SW480 (cell line): ENCODE data around the gene OR51A2.
"Not testable (repeated sequence)": the region's sequence is repeated elsewhere in the genome, so short reads cannot be mapped to it uniquely, and the experiment has no call there.

Experiments
- DNase-seq: peaks from one replicate; pipeline ENCODE4 v3.0.0-alpha.2; 2016; ENCODE audit warnings: low spot score

OR51A2 gene, protein sequence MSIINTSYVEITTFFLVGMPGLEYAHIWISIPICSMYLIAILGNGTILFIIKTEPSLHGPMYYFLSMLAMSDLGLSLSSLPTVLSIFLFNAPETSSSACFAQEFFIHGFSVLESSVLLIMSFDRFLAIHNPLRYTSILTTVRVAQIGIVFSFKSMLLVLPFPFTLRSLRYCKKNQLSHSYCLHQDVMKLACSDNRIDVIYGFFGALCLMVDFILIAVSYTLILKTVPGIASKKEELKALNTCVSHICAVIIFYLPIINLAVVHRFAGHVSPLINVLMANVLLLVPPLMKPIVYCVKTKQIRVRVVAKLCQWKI

DNA sequence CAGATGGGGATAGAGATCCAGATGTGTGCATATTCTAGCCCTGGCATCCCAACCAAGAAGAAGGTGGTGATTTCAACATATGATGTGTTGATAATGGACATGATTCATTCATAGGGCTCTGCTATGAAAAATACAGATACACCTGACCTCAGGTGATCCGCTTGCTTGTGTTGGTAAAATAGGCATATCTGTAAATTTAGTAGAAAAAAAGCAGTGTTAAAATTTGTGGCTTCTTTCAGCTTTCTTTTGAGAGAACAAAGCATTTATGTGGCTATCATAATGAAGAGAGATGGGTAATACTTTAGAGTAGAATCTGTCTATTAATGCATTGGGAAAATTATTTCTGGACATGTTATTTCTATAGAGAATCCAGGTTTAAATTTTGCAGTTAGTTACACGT is at the start of gene OR51A2:
Gene OR51A2 (minus strand): TSS at position 101 of the 400 bp plus-strand sequence. CDS start 0 bp downstream, at position 101.
- not testable (repeated sequence) for DNase-seq

DNA sequence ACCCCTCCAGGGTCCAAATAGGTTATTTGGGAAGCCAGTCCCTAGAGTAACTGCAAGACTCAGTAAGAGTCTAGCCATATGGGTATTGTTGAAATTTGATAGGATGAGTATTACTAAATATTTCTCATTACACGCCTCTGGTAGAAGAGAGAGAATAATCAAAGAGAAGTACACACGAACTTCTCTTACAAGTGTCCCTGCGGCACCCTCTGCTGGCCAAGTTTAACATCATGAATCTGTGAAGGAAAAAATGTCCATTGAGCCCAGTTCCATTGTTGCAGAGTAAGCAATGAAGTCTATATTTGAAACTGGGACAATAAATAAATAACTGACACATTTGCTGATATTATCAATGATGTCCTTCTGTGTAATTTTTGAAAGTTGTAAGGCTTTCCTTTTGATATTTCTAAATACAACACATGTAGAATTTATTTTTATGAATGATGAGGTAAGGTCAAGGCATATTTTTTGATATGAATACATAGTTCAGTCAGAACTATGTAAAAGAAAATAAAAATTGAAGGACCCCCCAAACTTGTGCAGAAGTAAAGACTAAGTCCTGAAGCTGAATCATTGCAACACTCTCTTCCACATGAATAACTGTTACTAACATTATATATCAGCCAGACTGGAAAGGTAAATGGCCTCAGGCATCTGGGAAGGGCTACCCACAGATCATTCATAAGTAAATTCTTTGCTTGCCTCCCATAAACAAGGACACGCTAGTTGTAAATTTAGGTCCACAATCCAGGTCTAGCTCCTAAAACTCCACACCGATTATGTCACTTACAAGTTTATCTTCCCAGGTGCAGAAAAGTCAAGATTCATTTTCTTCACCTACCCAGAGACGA is 49.1 kb upstream of the OR51A2 start:
- DNase-seq = peak; percentile 61

DNA sequence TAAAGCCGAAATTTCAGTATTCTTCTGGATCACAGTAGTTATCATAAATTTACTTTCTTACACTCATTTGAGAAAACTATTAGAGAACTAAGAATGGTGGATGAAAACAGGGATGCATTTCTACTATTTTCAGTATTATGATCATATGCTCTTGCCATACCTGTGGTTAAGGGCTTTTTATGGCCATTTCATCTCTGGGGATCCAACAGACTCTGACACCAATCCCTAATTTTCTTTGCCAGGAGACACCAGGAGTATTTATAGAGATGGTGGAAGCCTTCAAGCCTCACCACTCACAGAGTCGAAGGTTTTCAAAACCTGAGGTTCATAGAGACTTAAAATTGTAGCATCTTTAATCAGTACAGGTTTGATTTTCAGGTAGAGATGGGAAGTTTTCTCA is 39.0 kb upstream of the OR51A2 start, which contains the start of gene OR51L1:
Gene OR51L1 (plus strand): TSS at position 301 of the 400 bp plus-strand sequence. CDS start 4,132 bp downstream, outside the sequence.
- no peak for DNase-seq

DNA sequence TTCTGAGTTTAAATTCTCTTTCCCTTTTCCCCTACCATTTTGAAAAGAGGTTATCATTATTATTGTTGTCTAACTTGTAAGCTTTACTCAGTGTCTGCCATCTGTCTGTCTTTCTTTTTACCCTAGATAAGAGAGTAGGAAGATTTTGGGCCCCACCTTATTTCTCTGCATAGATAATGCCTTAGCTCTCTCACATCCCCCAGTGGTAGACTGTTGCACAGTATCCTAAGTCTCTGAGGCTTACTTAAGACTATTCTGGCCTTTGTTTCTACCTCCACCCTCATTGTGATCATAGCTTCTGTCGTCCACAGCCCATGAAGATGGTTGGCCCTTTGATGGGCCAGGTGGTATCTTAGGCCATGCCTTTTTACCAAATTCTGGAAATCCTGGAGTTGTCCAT is 35.5 kb upstream of the OR51A2 start:
- no peak for DNase-seq

DNA sequence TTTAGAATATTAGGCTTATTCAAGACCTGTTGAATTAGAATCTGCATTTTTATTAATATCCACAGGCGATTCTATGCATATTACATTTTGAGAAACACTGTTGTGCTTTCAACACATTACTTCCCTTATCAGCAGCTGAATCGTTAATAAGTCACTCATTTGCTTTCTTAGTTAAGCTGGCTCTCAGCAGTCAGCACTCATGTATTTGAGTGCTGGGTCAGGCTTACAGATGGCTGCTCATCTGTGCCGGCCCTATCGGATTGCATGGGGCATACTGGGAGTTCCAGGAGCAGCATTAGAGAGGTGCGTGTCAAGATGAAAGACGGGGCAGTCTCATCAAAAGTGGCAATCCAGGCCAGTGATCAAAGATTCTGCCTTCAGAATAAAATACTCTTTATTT is 28.3 kb upstream of the OR51A2 start:
- DNase-seq = no peak

DNA sequence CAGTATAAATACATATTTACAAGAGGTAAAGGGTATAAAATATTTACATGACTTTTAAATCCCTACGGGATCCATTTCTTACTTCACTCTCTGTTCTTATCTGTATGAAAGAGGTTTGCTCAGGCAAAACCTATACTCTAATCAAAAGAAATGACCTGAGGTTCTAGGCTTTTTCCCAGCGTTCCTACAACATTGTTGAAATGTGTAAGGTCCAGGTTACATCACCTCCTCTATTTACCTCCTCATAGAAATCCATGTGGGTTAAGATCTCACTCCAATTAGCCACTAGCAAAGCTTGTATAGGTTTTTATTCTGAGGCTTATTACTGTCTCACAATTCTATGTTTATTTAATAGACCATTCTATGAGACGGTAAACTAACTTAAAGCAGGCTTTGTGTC is 27.2 kb upstream of the OR51A2 start:
- DNase-seq = no peak

DNA sequence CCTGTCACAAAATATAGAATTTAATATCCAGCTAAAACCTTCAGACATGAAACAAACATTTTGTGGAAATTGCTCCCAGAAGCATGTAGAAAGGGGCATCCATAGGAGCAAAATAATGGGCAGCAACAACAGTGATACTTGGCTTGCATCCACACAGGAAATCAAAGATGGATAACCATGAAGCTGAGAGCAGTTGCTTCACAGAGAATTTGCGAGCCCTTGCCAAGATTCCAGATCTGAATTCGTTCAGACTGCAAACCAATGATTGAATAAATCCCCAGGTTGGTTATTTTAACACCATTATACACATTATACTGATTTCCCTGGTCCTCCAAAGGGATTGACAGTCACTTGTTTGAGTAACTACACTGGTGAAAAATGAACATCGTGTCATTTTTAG is 23.5 kb upstream of the OR51A2 start:
- no peak for DNase-seq

DNA sequence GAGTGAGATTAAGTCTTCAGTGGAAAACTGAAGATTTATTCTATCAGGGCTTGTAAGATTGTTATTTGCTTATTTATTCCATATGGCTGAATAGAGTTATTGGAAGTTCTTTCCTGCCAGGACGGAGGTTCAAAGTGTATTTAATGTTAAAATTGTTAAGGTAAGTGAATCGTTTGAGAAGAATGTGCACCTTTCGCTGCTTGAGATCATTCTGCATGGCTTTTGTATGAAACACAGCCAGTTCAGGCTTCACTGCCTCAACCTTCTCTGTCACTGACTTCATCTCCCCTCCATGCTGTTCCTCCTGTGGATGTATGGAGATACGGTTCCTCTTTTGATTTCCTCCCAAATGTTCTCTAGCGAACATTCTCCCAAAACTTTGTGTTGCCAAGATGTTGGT is 19.9 kb upstream of the OR51A2 start:
- DNase-seq = no peak

DNA sequence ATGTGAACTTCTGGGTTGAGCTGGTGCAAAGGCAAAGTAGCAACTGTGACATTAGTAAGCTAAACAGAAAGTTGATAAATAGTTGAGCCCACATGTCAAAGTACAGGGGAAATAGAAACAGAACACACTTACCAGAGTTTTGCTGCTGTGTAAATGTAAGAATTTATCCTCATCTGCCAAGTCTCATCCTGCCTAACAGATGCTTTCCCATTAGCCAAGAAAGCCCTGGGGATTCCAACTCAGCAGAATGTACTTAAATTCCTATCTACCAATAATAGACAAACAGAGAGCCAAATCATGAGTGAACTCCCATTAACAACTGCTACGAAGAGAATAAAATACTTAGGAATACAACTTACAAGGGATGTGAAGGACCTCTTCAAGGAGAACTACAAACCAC is 7.3 kb upstream of the OR51A2 start:
- no peak for DNase-seq

DNA sequence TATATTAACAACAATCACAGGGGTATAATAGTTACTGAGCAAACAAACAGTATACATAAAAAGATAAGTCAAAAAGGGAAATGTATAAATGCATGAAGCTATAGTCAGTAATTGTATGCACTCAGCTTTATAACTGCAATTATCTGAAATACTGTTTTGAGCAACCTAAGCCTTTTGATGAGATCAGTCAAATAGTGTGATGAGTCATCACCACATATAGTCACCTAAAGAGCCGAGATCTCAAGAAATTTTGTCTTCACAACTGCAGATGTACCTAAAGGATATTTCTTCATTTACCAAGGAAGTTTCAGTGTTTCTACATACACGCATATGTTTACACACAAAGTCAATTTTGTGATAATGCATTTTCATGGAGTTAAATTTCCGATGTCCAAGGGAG is 5.4 kb upstream of the OR51A2 start:
- DNase-seq = no peak

DNA sequence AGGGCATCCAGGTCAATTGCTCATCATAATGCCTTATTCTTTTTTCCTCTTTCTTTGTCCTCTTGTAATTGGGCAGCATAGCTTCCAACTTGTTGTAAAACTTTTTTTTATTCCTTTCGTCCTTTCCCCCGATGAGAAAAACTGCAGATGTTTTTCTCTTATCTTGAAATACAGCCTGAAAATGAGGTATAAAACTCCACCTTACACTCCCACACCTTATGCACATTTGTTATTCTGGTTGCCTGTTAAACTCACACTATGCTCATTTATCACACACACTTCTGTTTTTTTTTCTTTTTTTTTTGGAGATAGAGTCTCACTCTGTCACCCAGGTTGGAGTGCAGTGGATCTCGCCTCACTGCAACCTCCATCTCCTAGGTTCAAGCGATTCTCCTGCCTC is 1.9 kb upstream of the OR51A2 start:
- DNase-seq = no peak

DNA sequence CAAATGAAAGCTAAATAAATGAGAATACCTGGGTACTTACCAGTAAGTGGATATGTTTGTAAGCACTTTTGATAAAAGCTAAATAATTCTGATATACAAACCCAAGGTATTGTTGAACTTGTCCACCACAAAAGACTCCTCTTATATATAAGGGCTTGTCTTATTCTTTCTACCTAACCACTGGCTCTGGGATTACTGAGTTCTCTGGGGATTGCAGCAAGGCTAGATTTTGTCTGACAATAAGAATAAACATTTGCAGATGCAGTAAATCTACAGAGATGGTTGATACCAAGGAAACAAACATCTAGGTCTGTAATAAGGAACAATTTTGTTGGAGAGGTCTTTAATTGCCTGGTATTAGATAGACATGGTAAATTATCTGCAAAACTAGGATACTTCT is 8.0 kb downstream of the OR51A2 start, which contains the start of gene OR51A4:
Gene OR51A4 (minus strand): TSS at position 101 of the 400 bp plus-strand sequence. CDS start 505 bp downstream, outside the sequence.
- no peak for DNase-seq

DNA sequence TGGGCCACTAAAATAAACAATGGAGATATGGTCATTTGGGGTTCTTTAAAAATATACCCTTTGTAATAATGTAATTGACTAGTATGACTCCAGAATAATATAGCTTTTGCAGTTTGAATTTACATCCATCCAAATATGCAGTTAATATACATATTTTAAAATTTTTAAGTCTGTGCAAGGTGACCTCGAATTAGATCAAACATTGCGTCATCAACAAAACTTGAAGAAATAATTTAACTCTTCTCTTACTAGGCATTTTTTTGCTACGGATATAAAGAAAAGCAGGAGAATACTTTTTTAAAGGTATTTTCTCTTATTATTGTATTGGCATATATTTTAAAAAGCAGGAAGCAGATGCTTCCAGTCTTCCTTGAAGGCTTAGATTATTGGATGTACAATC is 18.8 kb downstream of the OR51A2 start:
- DNase-seq = no peak

DNA sequence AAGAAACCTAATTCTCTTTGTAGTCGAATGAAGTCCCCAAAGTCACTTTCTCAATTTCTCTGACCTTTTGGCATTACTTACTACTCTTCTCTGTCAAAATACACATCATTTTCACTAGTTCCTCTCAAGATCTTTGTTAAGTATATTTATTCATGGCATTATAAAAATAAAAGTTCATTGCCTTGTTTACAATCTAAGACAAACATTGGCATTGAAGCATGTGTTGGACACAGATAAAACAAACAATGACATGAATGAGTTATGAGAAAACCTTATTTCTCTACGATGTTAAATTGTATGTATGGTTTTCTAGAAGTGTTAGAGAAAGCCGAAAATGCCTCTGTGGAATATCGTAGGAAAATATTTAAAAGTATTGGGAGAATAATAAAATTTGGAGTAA is 22.8 kb downstream of the OR51A2 start:
- DNase-seq = no peak

DNA sequence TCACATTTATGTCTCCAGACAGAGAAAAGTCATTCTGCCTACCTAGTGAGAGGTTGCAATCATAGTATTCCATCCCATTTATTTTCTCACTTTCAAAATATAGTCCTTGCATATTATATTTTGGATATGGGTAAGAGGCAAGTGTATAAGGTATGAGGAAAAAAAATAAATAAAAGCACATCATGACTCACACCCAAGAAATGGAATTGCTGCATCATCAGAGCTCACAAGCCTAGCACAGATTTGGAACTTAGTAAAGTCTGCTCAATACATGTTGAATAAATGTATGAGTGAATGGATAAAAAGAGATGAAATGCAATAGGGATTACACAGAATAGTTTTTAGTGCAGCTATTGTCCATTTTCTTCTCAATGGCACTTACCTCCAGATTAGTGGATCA is 28.9 kb downstream of the OR51A2 start:
- DNase-seq = no peak

DNA sequence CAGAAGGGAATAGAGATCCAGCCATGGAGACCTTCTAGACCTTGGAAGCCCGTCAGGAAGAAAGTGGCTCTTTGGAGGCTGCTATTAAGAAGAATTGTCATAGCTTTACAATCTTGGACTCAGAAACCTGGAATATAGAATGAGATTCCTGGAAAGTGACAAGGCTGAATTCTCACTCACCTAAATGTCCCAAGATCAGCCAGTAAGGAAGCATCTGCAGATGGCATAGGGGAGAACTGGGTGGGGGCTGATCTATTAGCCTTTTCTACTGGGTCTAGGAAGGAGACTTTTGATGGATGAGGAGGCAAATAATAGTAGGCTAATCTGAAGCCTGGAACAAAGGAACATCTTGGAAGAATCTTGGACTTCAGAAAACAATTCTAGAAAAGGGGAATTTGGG is 31.3 kb downstream of the OR51A2 start, which contains the start of gene OR51G1:
Gene OR51G1 (minus strand): TSS at position 101 of the 400 bp plus-strand sequence. CDS start 0 bp downstream, at position 101.
- DNase-seq = no peak

DNA sequence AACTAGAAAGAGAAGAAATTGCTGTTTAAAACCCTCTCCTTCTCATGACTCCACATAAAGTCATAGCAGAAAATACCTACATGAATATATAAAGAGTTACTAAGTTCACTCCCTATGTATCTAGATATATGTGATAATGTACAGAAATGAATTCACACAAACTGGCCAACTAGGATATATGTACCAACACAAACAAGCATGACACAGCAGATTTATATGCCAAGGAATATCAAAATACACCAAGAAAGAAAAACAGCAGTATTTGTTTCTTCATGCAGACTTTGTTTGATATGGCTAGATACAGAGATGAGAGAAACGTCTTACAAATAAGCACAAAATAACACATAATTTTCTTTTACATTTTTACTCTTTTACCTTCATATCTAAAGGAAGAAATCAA is 33.2 kb downstream of the OR51A2 start:
- no peak for DNase-seq

DNA sequence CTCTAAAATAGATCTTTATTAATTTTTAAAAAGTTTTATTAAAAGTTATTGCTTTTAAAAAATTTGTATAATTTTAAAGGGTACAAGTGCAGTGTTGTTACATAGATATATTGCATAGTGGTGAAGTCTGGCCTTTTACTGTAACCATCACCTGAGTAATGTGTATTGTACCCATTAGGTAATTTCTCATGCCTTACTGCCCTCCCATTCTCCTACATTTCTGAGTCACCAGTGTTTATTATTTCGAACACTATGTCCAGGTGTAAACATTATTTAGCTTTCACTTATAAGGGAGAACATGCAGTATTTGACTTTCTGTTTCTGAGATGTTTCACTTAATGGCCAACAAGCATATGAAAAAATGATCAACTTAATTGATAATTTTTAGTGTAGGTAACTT is 33.7 kb downstream of the OR51A2 start:
- no peak for DNase-seq

DNA sequence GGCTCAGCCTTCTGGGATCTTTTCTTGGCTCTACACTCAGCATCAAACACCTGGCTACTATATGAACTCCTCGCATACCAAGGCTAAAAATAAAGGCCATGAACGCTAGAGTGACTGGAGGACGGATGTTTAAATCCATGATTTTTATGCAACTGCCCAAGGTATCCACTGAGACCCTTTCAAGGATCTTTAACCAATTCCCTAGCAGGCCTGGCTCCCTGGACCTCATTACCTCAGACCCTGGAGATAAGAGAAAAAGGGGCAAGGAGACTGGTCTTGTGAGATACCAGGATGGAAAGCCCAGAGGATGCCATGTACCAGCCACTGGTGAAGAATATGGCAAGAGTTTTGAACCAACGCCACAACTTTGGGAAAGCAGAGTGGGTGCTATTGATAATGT is 36.3 kb downstream of the OR51A2 start, which contains the start of gene OR51G2:
Gene OR51G2 (minus strand): TSS at position 101 of the 400 bp plus-strand sequence. CDS start 3,687 bp downstream, outside the sequence.
- no peak for DNase-seq

DNA sequence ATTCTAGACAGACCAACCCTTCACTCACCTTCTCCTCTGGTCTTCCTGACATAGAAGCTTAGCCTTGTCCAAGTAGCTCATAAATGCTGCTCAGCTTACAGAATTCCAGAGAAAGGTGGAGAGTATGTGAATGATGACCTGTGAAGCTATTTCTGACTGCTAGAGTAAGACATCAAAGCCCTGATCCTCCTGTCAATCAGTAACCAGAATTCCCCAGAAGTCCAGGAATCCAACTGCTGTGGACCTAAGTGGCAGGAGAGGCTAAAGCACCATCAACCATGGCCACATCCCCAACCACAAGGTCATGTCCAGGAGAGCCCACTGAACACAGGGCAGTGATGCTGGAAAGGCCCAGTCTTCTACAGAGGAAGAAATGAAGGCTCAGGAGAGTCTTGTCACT is 38.9 kb downstream of the OR51A2 start:
- no peak for DNase-seq
